ENCODE results near the gene RHCE. TPM values are rescaled to one million over a fixed set of nuclear protein-coding genes. Genes with fewer than 3 reads are reported as not detected.

RHCE gene
- total and polyA plus RNA-seq, 2 of the 8 experiments (the other 6 are each of a cell fraction or from before 2014, with no cell fraction given): 0.23 to 0.50 TPM

DNA sequence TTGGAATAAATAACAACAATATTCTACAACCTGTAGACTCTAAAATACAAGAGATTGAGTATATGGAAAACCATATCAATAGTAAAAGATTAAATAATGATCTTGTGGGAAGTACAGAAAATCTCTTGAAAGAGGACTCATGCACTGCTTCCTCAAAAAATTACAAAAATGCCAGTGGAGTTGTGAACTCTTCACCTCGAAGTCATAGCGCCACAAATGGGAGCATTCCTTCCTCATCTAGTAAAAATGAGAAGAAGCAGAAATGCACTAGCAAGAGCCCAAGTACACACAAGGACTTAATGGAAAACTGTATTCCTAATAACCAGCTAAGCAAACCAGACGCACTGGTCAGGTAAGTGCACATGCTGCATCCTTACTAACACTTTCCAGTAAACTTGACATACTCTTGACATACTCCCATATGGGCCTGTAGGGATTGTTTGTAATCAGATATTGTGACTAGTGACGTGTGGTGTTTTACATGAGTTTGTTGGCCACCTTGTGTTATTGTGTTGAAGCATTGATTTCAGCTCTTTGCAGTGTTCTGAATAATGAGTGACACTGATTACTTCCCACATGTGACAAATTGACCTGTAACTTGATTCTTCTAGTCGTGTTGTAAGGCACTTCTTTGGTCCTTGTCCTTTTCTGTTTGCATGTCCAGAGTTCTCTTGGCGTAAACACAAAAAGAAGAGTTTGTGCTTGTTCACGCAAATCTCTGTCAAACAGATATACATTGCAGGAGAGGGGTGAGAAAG is 38.1 kb upstream of the RHCE start:
- H3K27ac ChIP-seq (ENCODE audit: low read depth, low read length): no peak overlapping the region
- H2BK12ac ChIP-seq (ENCODE audit: low read depth, low read length): no peak overlapping the region
- H3K9me3 ChIP-seq (ENCODE audit: insufficient read depth in 2 of 2, low read depth in 1 of 2, low read length in 1 of 2): no peaks in the 10 kb centered on the region
- peaks cover 0 to 11% (median 7%) of the 10 kb centered on the region in 4 experiments; a peak in 4 of 8 replicates for H3K36me3 ChIP-seq (ENCODE audit: control insufficient read depth in 2 of 4, insufficient read depth in 4 of 4, low read length in 3 of 4)
- no peaks in the 10 kb centered on the region for H3K4me1 ChIP-seq (replicated peaks in 1 of 4; ENCODE audit: control insufficient read depth in 3 of 4, insufficient read depth in 4 of 4, low read length in 3 of 4)
- H2BK5ac ChIP-seq (ENCODE audit: low read depth, low read length): no peak overlapping the region
- H2AFZ ChIP-seq (ENCODE audit: low read length): no peak overlapping the region
- H3K27me3 ChIP-seq (replicated peaks in 1 of 4; ENCODE audit: control insufficient read depth in 3 of 4, extremely low read depth in 1 of 4, insufficient read depth in 3 of 4, low read length in 3 of 4): no peaks in the 10 kb centered on the region
- H3K18ac ChIP-seq (ENCODE audit: extremely low read depth, low read length): no peak overlapping the region
- H4K5ac ChIP-seq (ENCODE audit: insufficient read length, low read depth, low read length): no peak overlapping the region
- H2BK120ac ChIP-seq (replicated peaks; ENCODE audit: low read depth, low read length): no peak overlapping the region
- H3K4me2 ChIP-seq (ENCODE audit: insufficient read depth in 1 of 2, low read depth in 2 of 2, low read length in 2 of 2): no peak overlapping the region
- H4K20me1 ChIP-seq (replicated peaks in 1 of 2; ENCODE audit: control insufficient read depth in 1 of 2, insufficient read depth in 2 of 2, low read length in 2 of 2): peaks cover 0 to 5% of the 10 kb centered on the region in 2 experiments
- 89% methylated on average over 7 of the region's 7 CpGs; no CpG with 5 or more reads in 1 of the 2 experiments for WGBS, 2 experiments (ENCODE audit: extremely low coverage in 1 of 2, insufficient coverage in 1 of 2, insufficient read length in 1 of 2, insufficient replicate concordance in 2 of 2, low coverage in 1 of 2, low lambda C conversion rate in 2 of 2, missing lambda C conversion rate in 1 of 2)
- DNase-seq (ENCODE audit: low read depth in 1 of 2, low spot score in 2 of 2): no peak
- no peak overlapping the region for H3K56ac ChIP-seq (replicated peaks; ENCODE audit: insufficient read length, low read depth, low read length)
- H3K14ac ChIP-seq (ENCODE audit: insufficient read length): no peak overlapping the region
- ChIA-PET POLR2A (ENCODE audit: partially characterized antibody) (no interaction called here), CTCF (ENCODE audit: partially characterized antibody) (no interaction called here)
- H3K9ac ChIP-seq (replicated peaks in 1 of 4; ENCODE audit: extremely low read depth in 1 of 4, low read depth in 3 of 4, low read length in 3 of 4): no peak overlapping the region
- H4K91ac ChIP-seq (replicated peaks; ENCODE audit: insufficient read length, low read length): no peak overlapping the region
- H3K4ac ChIP-seq (replicated peaks; ENCODE audit: insufficient read length, low read depth, low read length): no peak overlapping the region
- H3K79me2 ChIP-seq (ENCODE audit: control insufficient read depth in 1 of 2, insufficient read depth in 2 of 2, low read length in 2 of 2): no peaks in the 10 kb centered on the region
- H3K23ac ChIP-seq (ENCODE audit: insufficient read length): no peak overlapping the region
- no peaks in the 10 kb centered on the region for H3K79me1 ChIP-seq (ENCODE audit: low read depth, low read length)
- peak; percentile 77 for FAIRE-seq
- no peak overlapping the region for H4K8ac ChIP-seq (ENCODE audit: extremely low read depth, insufficient read depth, low read length)
- no peaks in the 10 kb centered on the region for H3K23me2 ChIP-seq (ENCODE audit: low read depth, low read length)
- no peak overlapping the region for H2BK15ac ChIP-seq (ENCODE audit: low read length)
- H2AK5ac ChIP-seq (ENCODE audit: low read depth, low read length): no peak overlapping the region
- H2BK20ac ChIP-seq (ENCODE audit: low read length): no peak overlapping the region
- no peak overlapping the region for H3K4me3 ChIP-seq (ENCODE audit: extremely low read depth in 1 of 4, insufficient read depth in 2 of 4, low read depth in 3 of 4, low read length in 4 of 4)
- no peak for TF ChIP-seq KDM4A (IDR thresholded peaks at IDR 0.05; ENCODE audit: low read depth, low read length, severe bottlenecking)
- TF ChIP-seq CEBPB (IDR thresholded peaks at IDR 0.05; ENCODE audit: low read depth, low read length): no peak
- TF ChIP-seq TAF7 (optimal IDR thresholded peaks at IDR 0.05; ENCODE audit: borderline replicate concordance, low read depth, low read length): no peak
- TF ChIP-seq, protein P1, sequence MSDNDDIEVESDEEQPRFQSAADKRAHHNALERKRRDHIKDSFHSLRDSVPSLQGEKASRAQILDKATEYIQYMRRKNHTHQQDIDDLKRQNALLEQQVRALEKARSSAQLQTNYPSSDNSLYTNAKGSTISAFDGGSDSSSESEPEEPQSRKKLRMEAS (IDR thresholded peaks at IDR 0.05): no peak
- TF ChIP-seq RAD21 (IDR thresholded peaks at IDR 0.05 in 1 of 2, conservative IDR thresholded peaks at IDR 0.05 in 1 of 2; ENCODE audit: low read depth in 2 of 2, low read length in 2 of 2): no peak
- TF ChIP-seq SP1 (IDR thresholded peaks at IDR 0.05; ENCODE audit: low read depth, low read length): no peak
- TF ChIP-seq, protein P2, sequence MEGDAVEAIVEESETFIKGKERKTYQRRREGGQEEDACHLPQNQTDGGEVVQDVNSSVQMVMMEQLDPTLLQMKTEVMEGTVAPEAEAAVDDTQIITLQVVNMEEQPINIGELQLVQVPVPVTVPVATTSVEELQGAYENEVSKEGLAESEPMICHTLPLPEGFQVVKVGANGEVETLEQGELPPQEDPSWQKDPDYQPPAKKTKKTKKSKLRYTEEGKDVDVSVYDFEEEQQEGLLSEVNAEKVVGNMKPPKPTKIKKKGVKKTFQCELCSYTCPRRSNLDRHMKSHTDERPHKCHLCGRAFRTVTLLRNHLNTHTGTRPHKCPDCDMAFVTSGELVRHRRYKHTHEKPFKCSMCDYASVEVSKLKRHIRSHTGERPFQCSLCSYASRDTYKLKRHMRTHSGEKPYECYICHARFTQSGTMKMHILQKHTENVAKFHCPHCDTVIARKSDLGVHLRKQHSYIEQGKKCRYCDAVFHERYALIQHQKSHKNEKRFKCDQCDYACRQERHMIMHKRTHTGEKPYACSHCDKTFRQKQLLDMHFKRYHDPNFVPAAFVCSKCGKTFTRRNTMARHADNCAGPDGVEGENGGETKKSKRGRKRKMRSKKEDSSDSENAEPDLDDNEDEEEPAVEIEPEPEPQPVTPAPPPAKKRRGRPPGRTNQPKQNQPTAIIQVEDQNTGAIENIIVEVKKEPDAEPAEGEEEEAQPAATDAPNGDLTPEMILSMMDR (IDR thresholded peaks at IDR 0.05; ENCODE audit: control extremely low read depth in 1 of 3, insufficient read depth in 1 of 3, low read depth in 1 of 3, low read length in 3 of 3): no peak
- no peak for TF ChIP-seq SP4 (IDR thresholded peaks at IDR 0.05; ENCODE audit: low read length)
- TF ChIP-seq POU5F1 (IDR thresholded peaks at IDR 0.05; ENCODE audit: low read depth, low read length): no peak
- no peak for TF ChIP-seq EZH2 (IDR thresholded peaks at IDR 0.05; ENCODE audit: low read depth, low read length, severe bottlenecking)

All from H1 (cell line).